Stimulated activated CD4-positive, alpha-beta T cell treated with anti-CD3 and anti-CD28 coated beads, Interleukin-15, amount 100 ng/mL, for 48 hours (primary cell): ENCODE data around the gene EEF1AKMT3.

Experiments
- DNase-seq, 2 donors: peaks; one replicate each; pipeline ENCODE4 v3.0.0-alpha.2; 2020; ENCODE audit warnings: low read depth in 2 of 2

Gene EEF1AKMT3

GRCh38 chr12:57735198-57735855 lies 37.1 kb upstream of the EEF1AKMT3 start:
- no peak for DNase-seq

GRCh38 chr12:57735952-57736740 lies 36.3 kb upstream of the EEF1AKMT3 start:
- DNase-seq = no peak

GRCh38 chr12:57736741-57737466 lies 35.5 kb upstream of the EEF1AKMT3 start:
- no peak for DNase-seq

GRCh38 chr12:57737467-57738460 lies 34.6 kb upstream of the EEF1AKMT3 start:
- no peak for DNase-seq

GRCh38 chr12:57738661-57739237 lies 33.7 kb upstream of the EEF1AKMT3 start, which contains the start of gene AGAP2:
Gene AGAP2, minus strand, starts transcription at chr12:57738742. Its CDS starts 496 bp downstream, at chr12:57738246.
- DNase-seq = no peak

- no peak for DNase-seq
Observed at GRCh38 chr12:57739387-57739786, 33.0 kb upstream of the EEF1AKMT3 start.

GRCh38 chr12:57739914-57740538 lies 32.4 kb upstream of the EEF1AKMT3 start:
- DNase-seq = no peak

GRCh38 chr12:57740656-57741412 lies 31.6 kb upstream of the EEF1AKMT3 start:
- DNase-seq = peak; percentile 47 to 66

GRCh38 chr12:57741413-57741789 lies 31.0 kb upstream of the EEF1AKMT3 start:
- no peak for DNase-seq

- DNase-seq = peak; percentile 69 to 77
Observed at GRCh38 chr12:57741844-57742738, 30.3 kb upstream of the EEF1AKMT3 start.

GRCh38 chr12:57743769-57744168 lies 28.6 kb upstream of the EEF1AKMT3 start:
- DNase-seq = no peak

- peak; percentile 69 to 76 for DNase-seq
Observed at GRCh38 chr12:57744194-57744776, 28.1 kb upstream of the EEF1AKMT3 start.

- DNase-seq = peak; percentile 93
Observed at GRCh38 chr12:57744777-57745484, 27.5 kb upstream of the EEF1AKMT3 start, which contains the start of gene TSPAN31. Gene TSPAN31, plus strand, starts transcription at chr12:57745039. Its CDS starts 116 bp downstream, at chr12:57745155.

- DNase-seq = no peak
Observed at GRCh38 chr12:57745485-57745881, 26.9 kb upstream of the EEF1AKMT3 start.

GRCh38 chr12:57746025-57746424 lies 26.4 kb upstream of the EEF1AKMT3 start:
- no peak for DNase-seq

GRCh38 chr12:57749061-57749460 lies 23.4 kb upstream of the EEF1AKMT3 start:
- DNase-seq = no peak
